ENCODE results near the gene KRT222. TPM values are rescaled to one million over a fixed set of nuclear protein-coding genes. Genes with fewer than 3 reads are reported as not detected.

Gene KRT222
- total RNA-seq: under 1 TPM; 0.05 to 0.91 TPM

GRCh38 chr17:40664582-40665333, at the start of gene KRT222:
TSS of gene KRT222 (minus strand) at chr17:40665177. CDS start at chr17:40665099, 78 bp downstream.
- TF ChIP-seq CTCF (IDR thresholded peaks at IDR 0.05) (no peak), POLR2A (IDR thresholded peaks at IDR 0.05) (no peak), POLR2AphosphoS5 (IDR thresholded peaks at IDR 0.05) (no peak)
- no peaks in the 10 kb centered on the region for H3K36me3 ChIP-seq
- H3K4me3 ChIP-seq: peak within 1 kb of the TSS in 1 of 2 donors; percentile 11
- no peak for DNase-seq (ENCODE audit: low spot score)
- no peaks in the 10 kb centered on the region for H3K27me3 ChIP-seq (replicated peaks; ENCODE audit: insufficient read depth)
- WGBS: 4% methylated on average over 12 of the region's 12 CpGs
- intact Hi-C loops (cut with DNase I): no loop called here
- no peaks in the 10 kb centered on the region for H3K9me3 ChIP-seq
- no peak within 1 kb of the TSS for H3K27ac ChIP-seq
- no peaks in the 10 kb centered on the region for H3K4me1 ChIP-seq (replicated peaks)

- DNase-seq (ENCODE audit: low spot score): no peak
- H3K36me3 ChIP-seq: no peaks in the 10 kb centered on the region
- H3K4me1 ChIP-seq (replicated peaks): no peaks in the 10 kb centered on the region
- H3K27me3 ChIP-seq (replicated peaks; ENCODE audit: insufficient read depth): no peaks in the 10 kb centered on the region
- 75% methylated on average over 6 of the region's 6 CpGs for WGBS
- TF ChIP-seq POLR2AphosphoS5 (IDR thresholded peaks at IDR 0.05) (no peak), POLR2A (IDR thresholded peaks at IDR 0.05) (no peak), CTCF (IDR thresholded peaks at IDR 0.05) (no peak)
- intact Hi-C loops (cut with DNase I): no loop called here
- no peak overlapping the region for H3K27ac ChIP-seq
- no peak overlapping the region for H3K4me3 ChIP-seq
- H3K9me3 ChIP-seq: no peaks in the 10 kb centered on the region
Observed at GRCh38 chr17:40714473-40714872, 49.5 kb upstream of the KRT222 start.

GRCh38 chr17:40707745-40708144, 42.8 kb upstream of the KRT222 start:
- Histone ChIP-seq H3K27ac (no peak overlapping the region), H3K27me3 (replicated peaks; ENCODE audit: insufficient read depth) (no peaks in the 10 kb centered on the region), H3K9me3 (no peaks in the 10 kb centered on the region), H3K36me3 (no peaks in the 10 kb centered on the region), H3K4me1 (replicated peaks) (no peaks in the 10 kb centered on the region), H3K4me3 (no peak overlapping the region)
- no peak for DNase-seq (ENCODE audit: low spot score)
- TF ChIP-seq POLR2AphosphoS5 (IDR thresholded peaks at IDR 0.05): no peak
- TF ChIP-seq POLR2A (IDR thresholded peaks at IDR 0.05): no peak
- TF ChIP-seq CTCF (IDR thresholded peaks at IDR 0.05): no peak
- intact Hi-C loops (cut with DNase I): no loop called here
- WGBS: 76% methylated on average over 7 of the region's 7 CpGs

- intact Hi-C loops (cut with DNase I): no loop called here
- TF ChIP-seq POLR2AphosphoS5 (IDR thresholded peaks at IDR 0.05) (no peak), POLR2A (IDR thresholded peaks at IDR 0.05) (no peak), CTCF (IDR thresholded peaks at IDR 0.05) (no peak)
- H3K36me3 ChIP-seq: no peaks in the 10 kb centered on the region
- no peaks in the 10 kb centered on the region for H3K9me3 ChIP-seq
- no peak for DNase-seq (ENCODE audit: low spot score)
- no peak overlapping the region for H3K27ac ChIP-seq
- 58% methylated on average over 4 of the region's 4 CpGs for WGBS
- H3K4me3 ChIP-seq: no peak overlapping the region
- H3K27me3 ChIP-seq (replicated peaks; ENCODE audit: insufficient read depth): no peaks in the 10 kb centered on the region
- H3K4me1 ChIP-seq (replicated peaks): no peaks in the 10 kb centered on the region
Observed at GRCh38 chr17:40705584-40705983, 40.6 kb upstream of the KRT222 start.

GRCh38 chr17:40703652-40704051, 38.7 kb upstream of the KRT222 start, which contains the start of gene KRT24:
TSS of gene KRT24 (minus strand) at chr17:40703752. CDS start at chr17:40703693, 59 bp downstream.
- Histone ChIP-seq H3K27ac (no peak within 1 kb of the TSS), H3K36me3 (no peaks in the 10 kb centered on the region), H3K27me3 (replicated peaks; ENCODE audit: insufficient read depth) (no peaks in the 10 kb centered on the region), H3K4me1 (replicated peaks) (peaks cover 8% of the 10 kb centered on the region), H3K4me3 (no peak within 1 kb of the TSS), H3K9me3 (no peaks in the 10 kb centered on the region)
- no peak for DNase-seq (ENCODE audit: low spot score)
- TF ChIP-seq POLR2A (IDR thresholded peaks at IDR 0.05) (no peak), POLR2AphosphoS5 (IDR thresholded peaks at IDR 0.05) (no peak), CTCF (IDR thresholded peaks at IDR 0.05) (no peak)
- WGBS: 69% methylated on average over 7 of the region's 7 CpGs
- intact Hi-C loops (cut with DNase I): no loop called here

Data from prostate gland (tissue), 2 donors.